ENCODE results near the gene S100A6. TPM values are rescaled to one million over a fixed set of nuclear protein-coding genes. Genes with fewer than 3 reads are reported as not detected.
"Not testable (repeated sequence)": the region's sequence is repeated elsewhere in the genome, so short reads cannot be mapped to it uniquely, and the experiment has no call there.

S100A6 gene
- total RNA-seq (2022) (1,521 and 2,023 TPM in 2 replicates), Bru-seq, nascent RNA (percentile 99 among the genes with signal in this experiment), BruChase-seq, experiment 1, labeled RNA remaining after a 6-hour chase (percentile 100 among the genes with signal in this experiment), BruChase-seq, experiment 2, labeled RNA remaining after a 2-hour chase (percentile 99 among the genes with signal in this experiment)
- long read RNA-seq, transcript S100A6-203 (3 exons, 479 nt) = minor isoform, 10 of 3,023 reads
- long read RNA-seq, transcript S100A6-205 (3 exons, 673 nt) = minor isoform, 74 of 3,023 reads
- long read RNA-seq, transcript S100A6-201 (3 exons, 665 nt) = major isoform, 2,786 of 3,023 reads
- long read RNA-seq, partial matches to known transcripts = 74 of 3,023 reads
- long read RNA-seq, other reads (novel, unspliced or antisense) = 79 of 3,023 reads

GRCh38 chr1:153535242-153536011, at the start of gene S100A6:
TSS of gene S100A6 (minus strand) at chr1:153535991. CDS start at chr1:153535339, 652 bp downstream.
- H3K36me3 Mint-ChIP-seq (ENCODE audit: insufficient read depth, unreplicated experiment) = peaks cover 69% of the 10 kb centered on the region
- peak; percentile 71 for DNase-seq
- H3K27ac Mint-ChIP-seq (ENCODE audit: unreplicated experiment) = peak within 1 kb of the TSS; percentile 77
- peak within 1 kb of the TSS; percentile 93 for H3K4me3 Mint-ChIP-seq (ENCODE audit: low read depth, unreplicated experiment)
- peaks cover 71% of the 10 kb centered on the region for H3K4me1 Mint-ChIP-seq (ENCODE audit: low read depth, unreplicated experiment)
- intact Hi-C loops (cut with micrococcal nuclease; ENCODE audit: unreplicated experiment) = no loop called here
- CTCF ChIA-PET = interaction anchor here (0.5 to 6.0 kb wide), 12 partner anchors 9 to 81 kb away, joined by 3 to 117 read pairs (median 4); partner anchors contain the start of genes S100A14, S100A16, S100A2 and S100A4
- BruUV-seq (replicated peaks) = TSS peak; percentile 68
- TF ChIP-seq CTCF (IDR thresholded peaks at IDR 0.05; ENCODE audit: unreplicated experiment) = no peak
- no peaks in the 10 kb centered on the region for H3K27me3 Mint-ChIP-seq (ENCODE audit: unreplicated experiment)
- no peaks in the 10 kb centered on the region for H3K9me3 Mint-ChIP-seq (ENCODE audit: low read depth, unreplicated experiment)

- no peak for DNase-seq
- Mint-ChIP-seq H3K9me3 (ENCODE audit: low read depth, unreplicated experiment) (no peaks in the 10 kb centered on the region), H3K27ac (ENCODE audit: unreplicated experiment) (no peak overlapping the region), H3K36me3 (ENCODE audit: insufficient read depth, unreplicated experiment) (no peaks in the 10 kb centered on the region), H3K4me3 (ENCODE audit: low read depth, unreplicated experiment) (no peak overlapping the region), H3K4me1 (ENCODE audit: low read depth, unreplicated experiment) (no peaks in the 10 kb centered on the region), H3K27me3 (ENCODE audit: unreplicated experiment) (no peaks in the 10 kb centered on the region)
- TF ChIP-seq CTCF (IDR thresholded peaks at IDR 0.05; ENCODE audit: unreplicated experiment) = no peak
- intact Hi-C loops (cut with micrococcal nuclease; ENCODE audit: unreplicated experiment) = no loop called here
- no TSS peak for BruUV-seq (replicated peaks)
- CTCF ChIA-PET = interaction anchor here (0.7 to 1.8 kb wide), 2 partner anchors 13 to 42 kb away, joined by 3 to 6 read pairs; partner anchors contain the start of gene S100A13
These were observed 49.2 kb upstream of the S100A6 start for GRCh38 chr1:153585006-153585405.

GRCh38 chr1:153583976-153584375, 48.2 kb upstream of the S100A6 start:
- TF ChIP-seq CTCF (IDR thresholded peaks at IDR 0.05; ENCODE audit: unreplicated experiment) = no peak
- Mint-ChIP-seq H3K4me3 (ENCODE audit: low read depth, unreplicated experiment) (no peak overlapping the region), H3K4me1 (ENCODE audit: low read depth, unreplicated experiment) (no peaks in the 10 kb centered on the region), H3K27ac (ENCODE audit: unreplicated experiment) (no peak overlapping the region), H3K9me3 (ENCODE audit: low read depth, unreplicated experiment) (no peaks in the 10 kb centered on the region), H3K36me3 (ENCODE audit: insufficient read depth, unreplicated experiment) (no peaks in the 10 kb centered on the region), H3K27me3 (ENCODE audit: unreplicated experiment) (no peaks in the 10 kb centered on the region)
- intact Hi-C loops (cut with micrococcal nuclease; ENCODE audit: unreplicated experiment) = no loop called here
- BruUV-seq (replicated peaks) = no TSS peak
- CTCF ChIA-PET = interaction anchor here (0.7 kb wide), 1 partner anchor 25 kb away, joined by 3 read pairs; no protein-coding TSS in a partner anchor
- no peak for DNase-seq

GRCh38 chr1:153583514-153583913, 47.7 kb upstream of the S100A6 start:
- CTCF ChIA-PET = interaction anchor here (0.7 kb wide), 1 partner anchor 25 kb away, joined by 3 read pairs; no protein-coding TSS in a partner anchor
- BruUV-seq (replicated peaks); H3K27ac Mint-ChIP-seq (ENCODE audit: unreplicated experiment); H3K4me3 Mint-ChIP-seq (ENCODE audit: low read depth, unreplicated experiment); H3K27me3 Mint-ChIP-seq (ENCODE audit: unreplicated experiment); intact Hi-C loops (cut with micrococcal nuclease; ENCODE audit: unreplicated experiment); DNase-seq; H3K9me3 Mint-ChIP-seq (ENCODE audit: low read depth, unreplicated experiment); H3K36me3 Mint-ChIP-seq (ENCODE audit: insufficient read depth, unreplicated experiment); H3K4me1 Mint-ChIP-seq (ENCODE audit: low read depth, unreplicated experiment): not testable (repeated sequence)

GRCh38 chr1:153582836-153583235, 47.0 kb upstream of the S100A6 start:
- CTCF ChIA-PET; H3K4me3 Mint-ChIP-seq (ENCODE audit: low read depth, unreplicated experiment); BruUV-seq (replicated peaks); H3K9me3 Mint-ChIP-seq (ENCODE audit: low read depth, unreplicated experiment); H3K27ac Mint-ChIP-seq (ENCODE audit: unreplicated experiment); H3K4me1 Mint-ChIP-seq (ENCODE audit: low read depth, unreplicated experiment); H3K36me3 Mint-ChIP-seq (ENCODE audit: insufficient read depth, unreplicated experiment); intact Hi-C loops (cut with micrococcal nuclease; ENCODE audit: unreplicated experiment); H3K27me3 Mint-ChIP-seq (ENCODE audit: unreplicated experiment); DNase-seq: not testable (repeated sequence)

Measured in Calu3 (cell line).